Measurements from ENCODE around the gene MATN3. TPM values are rescaled to one million over a fixed set of nuclear protein-coding genes. Genes with fewer than 3 reads are reported as not detected.

Gene MATN3, protein sequence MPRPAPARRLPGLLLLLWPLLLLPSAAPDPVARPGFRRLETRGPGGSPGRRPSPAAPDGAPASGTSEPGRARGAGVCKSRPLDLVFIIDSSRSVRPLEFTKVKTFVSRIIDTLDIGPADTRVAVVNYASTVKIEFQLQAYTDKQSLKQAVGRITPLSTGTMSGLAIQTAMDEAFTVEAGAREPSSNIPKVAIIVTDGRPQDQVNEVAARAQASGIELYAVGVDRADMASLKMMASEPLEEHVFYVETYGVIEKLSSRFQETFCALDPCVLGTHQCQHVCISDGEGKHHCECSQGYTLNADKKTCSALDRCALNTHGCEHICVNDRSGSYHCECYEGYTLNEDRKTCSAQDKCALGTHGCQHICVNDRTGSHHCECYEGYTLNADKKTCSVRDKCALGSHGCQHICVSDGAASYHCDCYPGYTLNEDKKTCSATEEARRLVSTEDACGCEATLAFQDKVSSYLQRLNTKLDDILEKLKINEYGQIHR
- 0.99 and 1.9 TPM in 2 replicates for total RNA-seq

DNA sequence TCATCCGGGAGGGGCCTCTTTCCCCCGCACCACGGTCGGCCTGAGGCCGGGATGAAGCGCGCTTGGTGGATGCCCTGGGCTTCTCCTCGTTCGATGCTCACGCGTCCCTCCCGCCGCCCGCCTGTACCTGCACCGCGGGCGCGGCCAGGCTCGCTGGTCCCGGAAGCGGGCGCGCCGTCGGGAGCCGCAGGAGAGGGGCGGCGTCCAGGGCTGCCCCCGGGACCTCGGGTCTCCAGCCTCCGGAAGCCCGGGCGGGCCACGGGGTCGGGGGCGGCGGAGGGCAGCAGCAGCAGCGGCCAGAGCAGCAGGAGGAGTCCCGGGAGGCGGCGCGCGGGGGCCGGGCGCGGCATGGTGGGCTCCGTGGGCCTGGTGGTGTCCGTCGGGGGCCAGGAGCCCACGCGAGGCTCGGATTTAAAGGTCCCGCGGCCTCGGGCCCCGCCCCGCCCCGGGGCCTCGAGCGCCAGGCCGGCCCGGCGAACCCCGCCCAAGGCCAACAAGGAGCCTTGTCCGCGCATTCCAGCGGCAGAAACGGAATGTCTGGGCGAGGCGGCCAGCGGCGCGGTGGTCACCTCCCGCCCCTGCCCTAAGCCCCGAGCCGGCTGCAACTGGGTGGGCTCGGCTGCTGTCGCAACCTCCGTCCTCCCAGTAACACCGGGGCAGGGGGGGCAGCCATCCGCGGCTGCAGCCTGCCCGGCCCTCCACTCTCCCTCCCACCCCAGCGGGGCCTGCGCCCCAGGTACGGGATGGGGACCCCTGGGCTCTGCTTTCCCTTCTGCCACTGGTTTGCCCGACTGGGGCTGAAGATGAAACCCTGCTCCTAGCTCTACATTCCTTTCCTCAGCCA is at the start of gene MATN3:
Gene MATN3, minus strand, starts transcription at position 387 of the 844 bp plus-strand sequence. Its CDS starts 37 bp downstream, at position 350.

DNA sequence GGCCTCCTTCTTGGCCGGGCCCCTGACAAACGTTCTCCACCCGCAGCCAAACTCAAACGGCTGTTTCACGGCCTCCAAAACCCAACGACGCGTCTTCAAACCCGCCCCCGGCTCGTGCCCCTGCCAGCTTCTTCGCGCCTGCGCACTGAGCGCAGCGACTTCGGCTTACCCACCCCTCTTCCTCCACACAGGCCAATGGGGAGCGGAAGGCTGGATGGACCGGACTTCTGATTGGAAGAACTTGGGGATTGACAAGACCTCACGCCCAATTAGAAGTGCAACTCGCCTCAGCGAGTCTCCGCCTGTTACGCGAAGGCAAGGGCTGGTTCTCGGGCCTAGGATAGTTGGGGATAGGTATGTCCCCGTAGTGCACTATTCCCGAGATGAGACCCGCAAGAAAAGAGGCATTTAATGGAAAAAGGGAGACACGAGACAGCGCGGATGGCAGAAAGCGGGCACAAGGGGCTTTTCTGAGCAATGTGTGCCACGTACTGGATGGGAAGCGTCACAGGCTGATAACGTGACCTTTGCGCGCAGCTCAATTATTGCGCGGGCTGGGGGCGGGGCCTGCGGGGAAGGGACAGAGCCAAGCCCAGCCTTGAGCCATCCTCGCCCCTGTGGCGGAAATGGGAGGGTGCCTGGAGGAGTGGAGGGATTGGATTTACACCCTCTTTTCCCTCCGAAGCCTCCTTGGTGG is 39.2 kb upstream of the MATN3 start, which contains the start of gene LAPTM4A:
Gene LAPTM4A, minus strand, starts transcription at position 97 of the 697 bp plus-strand sequence. CDS start 108 bp downstream, outside the sequence.

DNA sequence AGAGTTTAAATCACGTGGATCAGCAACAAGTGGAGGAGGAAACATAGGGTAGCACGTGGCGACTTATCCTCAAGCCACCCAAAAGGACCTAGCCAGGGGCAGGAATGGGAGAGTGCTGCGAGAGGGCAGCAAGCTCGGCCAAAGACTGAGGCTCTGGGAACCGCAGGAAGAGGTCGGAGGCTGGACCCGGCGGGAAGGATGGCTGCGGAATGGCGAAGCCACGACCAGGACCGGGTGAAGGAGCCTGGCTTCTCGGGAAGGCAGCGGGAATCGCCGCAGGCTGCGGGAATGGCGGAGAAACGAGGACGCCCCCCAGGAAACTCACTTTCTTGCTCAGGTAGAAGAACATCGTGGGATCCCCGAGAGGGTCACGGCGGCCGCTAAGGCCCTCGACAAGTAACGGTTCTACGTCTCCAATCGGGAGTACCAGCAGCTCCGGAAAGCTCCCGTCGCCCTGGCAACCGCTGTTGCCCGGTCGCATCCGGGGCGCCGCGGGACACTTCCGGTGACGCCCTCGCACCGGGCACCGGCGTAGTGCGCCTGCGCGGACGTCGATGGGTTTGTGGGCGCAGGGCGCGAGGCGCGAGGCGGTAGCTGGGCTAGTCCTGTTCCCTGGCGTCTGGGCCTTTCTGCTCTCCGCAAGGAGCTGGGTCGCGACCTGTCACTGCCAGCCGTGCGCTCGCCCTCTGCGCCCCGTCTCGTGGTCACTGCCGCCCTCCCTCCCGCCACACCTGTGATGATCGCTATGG is 22.6 kb downstream of the MATN3 start, which contains the start of gene WDR35:
Gene WDR35, minus strand, starts transcription at position 439 of the 749 bp plus-strand sequence. Its CDS starts 90 bp downstream, at position 349.

Other genes starting within 250 kb of the MATN3 start
- gene TTC32, start 110.7 kb downstream of the MATN3 start, total RNA-seq, result 8.3 and 14.8 TPM in 2 replicates
- 13.2 and 20.4 TPM in 2 replicates for gene WDR35, start 22.6 kb downstream of the MATN3 start, total RNA-seq
- gene LAPTM4A, start 39.0 kb upstream of the MATN3 start, total RNA-seq, result 181 and 242 TPM in 2 replicates
- gene SDC1, start 212.5 kb upstream of the MATN3 start, total RNA-seq, result 57.6 and 63.1 TPM in 2 replicates